ENCODE data around the gene KRTAP2-3. TPM values are rescaled to one million over a fixed set of nuclear protein-coding genes. Genes with fewer than 3 reads are reported as not detected.

The KRTAP2-3 gene
- total RNA-seq, 1 donor = not detected

Other genes with a start within 250 kb of the KRTAP2-3 start
- gene KRT10, start 237.5 kb downstream of the KRTAP2-3 start, total RNA-seq = 3.8 TPM
- gene KRT12, start 192.9 kb downstream of the KRTAP2-3 start, total RNA-seq = not detected
- gene KRT20, start 174.9 kb downstream of the KRTAP2-3 start, total RNA-seq = not detected
- under 0.01 TPM for gene KRT23, start 122.5 kb downstream of the KRTAP2-3 start, total RNA-seq
- gene KRT39, start 93.2 kb downstream of the KRTAP2-3 start, total RNA-seq = under 0.01 TPM
- not detected for gene KRT40, start 75.8 kb downstream of the KRTAP2-3 start, total RNA-seq
- not detected for gene KRTAP3-3, start 66.0 kb downstream of the KRTAP2-3 start, total RNA-seq
- not detected for gene KRTAP3-2, start 60.2 kb downstream of the KRTAP2-3 start, total RNA-seq
- not detected for gene KRTAP3-1, start 51.0 kb downstream of the KRTAP2-3 start, total RNA-seq
- not detected for gene KRTAP1-5, start 32.9 kb downstream of the KRTAP2-3 start, total RNA-seq
- not detected for gene KRTAP1-4, start 29.9 kb downstream of the KRTAP2-3 start, total RNA-seq
- not detected for gene KRTAP1-3, start 25.2 kb downstream of the KRTAP2-3 start, total RNA-seq
- gene KRTAP1-1, start 18.7 kb downstream of the KRTAP2-3 start, total RNA-seq = not detected
- not detected for gene KRTAP2-1, start 12.8 kb downstream of the KRTAP2-3 start, total RNA-seq
- not detected for gene KRTAP2-2, start 4.9 kb downstream of the KRTAP2-3 start, total RNA-seq
- not detected for gene KRTAP2-4, start 5.8 kb upstream of the KRTAP2-3 start, total RNA-seq
- gene KRTAP4-7, start 24.0 kb upstream of the KRTAP2-3 start, total RNA-seq = not detected
- not detected for gene KRTAP4-8, start 38.0 kb upstream of the KRTAP2-3 start, total RNA-seq
- not detected for gene KRTAP4-16, start 42.1 kb upstream of the KRTAP2-3 start, total RNA-seq
- under 0.01 TPM for gene KRTAP4-9, start 45.3 kb upstream of the KRTAP2-3 start, total RNA-seq
- gene KRTAP4-11, start 58.3 kb upstream of the KRTAP2-3 start, total RNA-seq = not detected
- gene KRTAP4-12, start 64.1 kb upstream of the KRTAP2-3 start, total RNA-seq = not detected
- gene KRTAP4-6, start 80.4 kb upstream of the KRTAP2-3 start, total RNA-seq = not detected
- not detected for gene KRTAP4-5, start 89.7 kb upstream of the KRTAP2-3 start, total RNA-seq
- not detected for gene KRTAP4-4, start 100.6 kb upstream of the KRTAP2-3 start, total RNA-seq
- gene KRTAP4-3, start 108.1 kb upstream of the KRTAP2-3 start, total RNA-seq = not detected
- not detected for gene KRTAP4-2, start 118.1 kb upstream of the KRTAP2-3 start, total RNA-seq
- gene KRTAP4-1, start 124.8 kb upstream of the KRTAP2-3 start, total RNA-seq = not detected
- not detected for gene KRTAP9-1, start 129.8 kb upstream of the KRTAP2-3 start, total RNA-seq
- not detected for gene KRTAP9-2, start 166.5 kb upstream of the KRTAP2-3 start, total RNA-seq
- gene KRTAP9-3, start 172.3 kb upstream of the KRTAP2-3 start, total RNA-seq = not detected
- not detected for gene KRTAP9-8, start 177.9 kb upstream of the KRTAP2-3 start, total RNA-seq
- gene KRTAP9-4, start 189.6 kb upstream of the KRTAP2-3 start, total RNA-seq = not detected
- not detected for gene KRTAP9-9, start 195.3 kb upstream of the KRTAP2-3 start, total RNA-seq
- gene KRTAP9-6, start 205.3 kb upstream of the KRTAP2-3 start, total RNA-seq = not detected
- not detected for gene KRTAP9-7, start 215.6 kb upstream of the KRTAP2-3 start, total RNA-seq
- not detected for gene KRTAP29-1, start 242.7 kb upstream of the KRTAP2-3 start, total RNA-seq
- gene KRTAP16-1, start 249.2 kb upstream of the KRTAP2-3 start, total RNA-seq = 0.27 TPM